NCI-H82 treated with DMSO at 0.1 percent for 48 hours (cell line): Measurements from ENCODE around the gene METTL24.

ENCODE experiments used
- DNase-seq: peaks from one replicate; lab custom pipeline; 2025; ENCODE audit not compliant: unreplicated experiment; lab: John Stamatoyannopoulos, UW

METTL24 gene

GRCh38 chr6:110357664-110358552 lies at the start of gene METTL24:
Gene METTL24 (minus strand): TSS chr6:110358349. CDS start chr6:110358272, 77 bp downstream.
- no peak for DNase-seq

- no peak for DNase-seq
Measured at GRCh38 chr6:110404607-110405006, 46.5 kb upstream of the METTL24 start.

- no peak for DNase-seq
Measured at GRCh38 chr6:110401585-110402176, 43.5 kb upstream of the METTL24 start.

- no peak for DNase-seq
Measured at GRCh38 chr6:110400208-110400607, 42.1 kb upstream of the METTL24 start.

GRCh38 chr6:110399219-110400071 lies 41.3 kb upstream of the METTL24 start:
- no peak for DNase-seq

- DNase-seq: no peak
Measured at GRCh38 chr6:110398778-110399177, 40.6 kb upstream of the METTL24 start.

- DNase-seq: no peak
Measured at GRCh38 chr6:110395221-110395620, 37.1 kb upstream of the METTL24 start.

GRCh38 chr6:110394409-110394808 lies 36.3 kb upstream of the METTL24 start:
- DNase-seq: no peak

GRCh38 chr6:110392727-110393126 lies 34.6 kb upstream of the METTL24 start:
- DNase-seq: no peak

GRCh38 chr6:110390404-110390803 lies 32.3 kb upstream of the METTL24 start:
- no peak for DNase-seq

- DNase-seq: no peak
Measured at GRCh38 chr6:110389689-110390382, 31.7 kb upstream of the METTL24 start.

- DNase-seq: no peak
Measured at GRCh38 chr6:110387986-110388385, 29.8 kb upstream of the METTL24 start.

GRCh38 chr6:110385458-110385863 lies 27.3 kb upstream of the METTL24 start:
- DNase-seq: no peak

GRCh38 chr6:110378552-110378951 lies 20.4 kb upstream of the METTL24 start:
- peak; percentile 84 for DNase-seq

GRCh38 chr6:110369066-110369465 lies 10.9 kb upstream of the METTL24 start:
- DNase-seq: no peak

GRCh38 chr6:110368284-110368683 lies 10.1 kb upstream of the METTL24 start:
- DNase-seq: no peak

GRCh38 chr6:110367825-110368224 lies 9.7 kb upstream of the METTL24 start:
- no peak for DNase-seq

- DNase-seq: no peak
Measured at GRCh38 chr6:110366975-110367374, 8.8 kb upstream of the METTL24 start.

- no peak for DNase-seq
Measured at GRCh38 chr6:110366256-110366655, 8.1 kb upstream of the METTL24 start.

- DNase-seq: no peak
Measured at GRCh38 chr6:110364364-110365105, 6.4 kb upstream of the METTL24 start.
